Epithelial cell of alveolus of lung (primary cell): Measurements from ENCODE around the gene SHLD2. TPM values are rescaled to one million over a fixed set of nuclear protein-coding genes. Genes with fewer than 3 reads are reported as not detected.

Experiments
- total RNA-seq: library from RNA; depleted of rRNA; stranded (reverse); fragments of >200 nt; gene quantifications from 2 replicates; pipeline ENCODE4 v1.2.1, GENCODE V29; 2015

SHLD2 gene
- 19.4 and 21.5 TPM in 2 replicates for total RNA-seq

GRCh38 chr10:87094373-87095235 is at the start of gene SHLD2, which contains the start of gene GLUD1:
Gene SHLD2 (plus strand): TSS chr10:87095206. CDS start chr10:87151355, 56,149 bp downstream.
Gene GLUD1 (minus strand): TSS chr10:87094843. CDS start chr10:87094769, 74 bp downstream.

GRCh38 chr10:87225148-87225547 is 130.1 kb downstream of the SHLD2 start, which contains the start of gene NUTM2A:
Gene NUTM2A (plus strand): TSS chr10:87225448. CDS start chr10:87225831, 383 bp downstream.

Other genes with a start within 250 kb of the SHLD2 start
- 1.3 and 6.9 TPM in 2 replicates for gene MMRN2, start 137.6 kb upstream of the SHLD2 start, total RNA-seq
- 22.2 and 32.0 TPM in 2 replicates for gene SNCG, start 136.6 kb upstream of the SHLD2 start, total RNA-seq
- gene ADIRF, start 126.7 kb upstream of the SHLD2 start, total RNA-seq = 2.7 and 24.5 TPM in 2 replicates
- gene FAM25A, start 74.9 kb upstream of the SHLD2 start, total RNA-seq = not detected in 2 replicates
- 93.0 and 135 TPM in 2 replicates for gene GLUD1, start 363 bp upstream of the SHLD2 start, total RNA-seq
- 1.0 and 1.9 TPM in 2 replicates for gene NUTM2A, start 130.2 kb downstream of the SHLD2 start, total RNA-seq